Progenitor cell of endocrine pancreas (in vitro differentiated cells): ENCODE data around the gene OR52E8. TPM values are rescaled to one million over a fixed set of nuclear protein-coding genes. Genes with fewer than 3 reads are reported as not detected.

Experiments used
- DNase-seq: peaks from one replicate; pipeline ENCODE4 v3.0.0; 2021; ENCODE audit warnings: low spot score; ENCODE audit not compliant: unreplicated experiment
- H3K27ac Mint-ChIP-seq: 2 replicates; pipeline ENCODE4 v1.8.0; 2021; ENCODE audit warnings: mild to moderate bottlenecking, moderate library complexity, mixed read lengths
- H3K27me3 Mint-ChIP-seq: 2 replicates; pipeline ENCODE4 v1.8.0; 2021; ENCODE audit warnings: mixed read lengths
- H3K36me3 Mint-ChIP-seq: 2 replicates; pipeline ENCODE4 v1.8.0; 2022; ENCODE audit warnings: mixed read lengths; ENCODE audit not compliant: insufficient read depth
- H3K4me1 Mint-ChIP-seq: 2 replicates; pipeline ENCODE4 v1.8.0; 2021; ENCODE audit warnings: low read depth, mixed read lengths
- H3K4me3 Mint-ChIP-seq: 2 replicates; pipeline ENCODE4 v1.8.0; 2021; ENCODE audit warnings: low read depth, mild to moderate bottlenecking, moderate library complexity, mixed read lengths
- H3K9me3 Mint-ChIP-seq: 2 replicates; pipeline ENCODE4 v1.8.0; 2021; ENCODE audit warnings: low read depth, mixed read lengths
- CTCF ChIP-seq: fragments of 200-600 bp; sonication (generic); IDR thresholded peaks from one replicate; pipeline ENCODE4 v1.5.0; 2021; ENCODE audit warnings: antibody characterized with exemption, mild to moderate bottlenecking; ENCODE audit not compliant: unreplicated experiment
- total RNA-seq: library from RNA; stranded (reverse); gene quantifications from 2 replicates; pipeline ENCODE4 v1.2.1, GENCODE V29; 2021

The OR52E8 gene
- total RNA-seq, 1 donor from 2014 or later = not detected

- H3K27me3 Mint-ChIP-seq = no peaks in the 10 kb centered on the region
Observed at GRCh38 chr11:5833446-5833845, 24.0 kb downstream of the OR52E8 start.

GRCh38 chr11:5831196-5831829 is 26.2 kb downstream of the OR52E8 start:
- H3K36me3 Mint-ChIP-seq = no peaks in the 10 kb centered on the region
- no peak for TF ChIP-seq CTCF
- no peak overlapping the region for H3K4me3 Mint-ChIP-seq
- no peaks in the 10 kb centered on the region for H3K9me3 Mint-ChIP-seq
- H3K27me3 Mint-ChIP-seq = no peaks in the 10 kb centered on the region
- no peak overlapping the region for H3K27ac Mint-ChIP-seq
- no peaks in the 10 kb centered on the region for H3K4me1 Mint-ChIP-seq
- no peak for DNase-seq

More at GRCh38 chr11:5833446-5833845, 24.0 kb downstream of the OR52E8 start:
- peaks cover 3% of the 10 kb centered on the region for H3K4me1 Mint-ChIP-seq
- H3K27ac Mint-ChIP-seq = no peak overlapping the region
- TF ChIP-seq CTCF = no peak
- no peak for DNase-seq
- peaks cover 6% of the 10 kb centered on the region for H3K9me3 Mint-ChIP-seq
- no peak overlapping the region for H3K4me3 Mint-ChIP-seq
- no peaks in the 10 kb centered on the region for H3K36me3 Mint-ChIP-seq

GRCh38 chr11:5818245-5818886 is 39.1 kb downstream of the OR52E8 start:
- H3K27me3 Mint-ChIP-seq = no peaks in the 10 kb centered on the region
- H3K4me3 Mint-ChIP-seq = no peak overlapping the region
- TF ChIP-seq CTCF = no peak
- H3K27ac Mint-ChIP-seq = no peak overlapping the region
- H3K4me1 Mint-ChIP-seq = no peaks in the 10 kb centered on the region
- no peak for DNase-seq
- H3K9me3 Mint-ChIP-seq = no peaks in the 10 kb centered on the region
- no peaks in the 10 kb centered on the region for H3K36me3 Mint-ChIP-seq

- Mint-ChIP-seq H3K9me3 (no peaks in the 10 kb centered on the region), H3K36me3 (no peaks in the 10 kb centered on the region), H3K27me3 (no peaks in the 10 kb centered on the region), H3K4me1 (no peaks in the 10 kb centered on the region), H3K4me3 (no peak overlapping the region), H3K27ac (no peak overlapping the region)
- no peak for TF ChIP-seq CTCF
- DNase-seq = no peak
Observed at GRCh38 chr11:5815534-5815933, 42.0 kb downstream of the OR52E8 start.

GRCh38 chr11:5809905-5810795 is 47.3 kb downstream of the OR52E8 start:
- Mint-ChIP-seq H3K4me1 (peaks cover 6% of the 10 kb centered on the region), H3K4me3 (no peak overlapping the region), H3K27ac (no peak overlapping the region), H3K9me3 (no peaks in the 10 kb centered on the region), H3K27me3 (peaks cover 8% of the 10 kb centered on the region), H3K36me3 (no peaks in the 10 kb centered on the region)
- no peak for TF ChIP-seq CTCF
- no peak for DNase-seq
